Astrocyte of the cerebellum (primary cell): ENCODE data around the gene PSMG4.

ENCODE experiments used
- DNase-seq: peaks from one replicate; pipeline ENCODE4 v3.0.0-alpha.2; 2011; ENCODE audit warnings: low read depth
- H3K4me3 ChIP-seq: 2 replicates; pipeline ENCODE4 v1.5.1; 2011; ENCODE audit warnings: mild to moderate bottlenecking, low read depth, low read length, moderate library complexity
- CTCF ChIP-seq: IDR thresholded peaks from 2 replicates; pipeline ENCODE4 v1.5.1; 2012; ENCODE audit warnings: low read length, low read depth, moderate library complexity, mild to moderate bottlenecking; ENCODE audit errors: missing control alignments
- in situ Hi-C: cut with HindIII; loops from 2 replicates; pipeline ENCODE4 v1.10.0; 2017; ENCODE audit warnings: low sequenced_read_pairs

PSMG4 gene

GRCh38 chr6:3314176-3314575 lies 55.4 kb downstream of the PSMG4 start:
- DNase-seq, result no peak
- in situ Hi-C loops, result no loop called here
- no peak for TF ChIP-seq CTCF
- no peak overlapping the region for H3K4me3 ChIP-seq

GRCh38 chr6:3314621-3315467 lies 56.1 kb downstream of the PSMG4 start:
- no peak overlapping the region for H3K4me3 ChIP-seq
- DNase-seq, result no peak
- TF ChIP-seq CTCF, result no peak
- in situ Hi-C loops, result no loop called here

- no peak overlapping the region for H3K4me3 ChIP-seq
- no peak for TF ChIP-seq CTCF
- no peak for DNase-seq
- in situ Hi-C loops, result no loop called here
Measured at GRCh38 chr6:3315841-3316240, 57.1 kb downstream of the PSMG4 start.

GRCh38 chr6:3316331-3316730 lies 57.6 kb downstream of the PSMG4 start:
- no peak for TF ChIP-seq CTCF

DNA sequence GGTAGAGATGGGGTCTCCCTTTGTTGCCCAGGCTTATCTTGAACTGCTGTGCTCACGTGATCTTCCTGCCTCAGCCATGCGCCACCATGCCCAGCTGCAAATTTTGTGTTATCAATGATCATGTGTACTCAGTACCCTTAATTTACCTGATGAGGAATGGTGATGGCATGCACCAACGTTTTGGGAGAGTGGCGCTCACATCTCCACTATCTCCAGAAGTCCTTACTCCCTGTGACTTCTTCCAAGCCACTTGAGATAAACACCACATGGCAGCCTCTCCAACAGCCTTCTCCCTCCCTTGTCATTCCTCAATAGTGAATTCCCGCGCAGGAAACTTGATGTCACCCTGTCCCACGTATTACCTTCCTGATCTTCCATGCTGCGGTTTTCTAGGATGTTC lies 58.1 kb downstream of the PSMG4 start:
- no peak overlapping the region for H3K4me3 ChIP-seq
- in situ Hi-C loops, result no loop called here
- no peak for TF ChIP-seq CTCF
- no peak for DNase-seq

More at GRCh38 chr6:3316331-3316730, 57.6 kb downstream of the PSMG4 start:
- DNase-seq, result no peak
- no peak overlapping the region for H3K4me3 ChIP-seq
- in situ Hi-C loops, result no loop called here
